CD4-positive, alpha-beta T cell treated with Interleukin-1 beta for 1 hour (primary cell): Measurements from ENCODE around the gene VTI1B.
A peak's percentile ranks its signal among the peaks of the same experiment; 100 is the strongest.

Source experiments
- DNase-seq, 2 donors: peaks; one replicate each; pipeline ENCODE4 v3.0.0-alpha.2; 2020 to 2022

VTI1B gene

GRCh38 chr14:67675219-67675582, 769 bp upstream of the VTI1B start:
- no peak for DNase-seq

GRCh38 chr14:67674139-67674479, 323 bp downstream of the VTI1B start:
- peak; percentile 39 to 48 for DNase-seq

- DNase-seq = no peak
Measured at GRCh38 chr14:67673451-67673850, 981 bp downstream of the VTI1B start.

GRCh38 chr14:67668559-67668958, 5.9 kb downstream of the VTI1B start:
- DNase-seq = peak in 1 of 2 donors; percentile 44

GRCh38 chr14:67666750-67667449, 7.5 kb downstream of the VTI1B start:
- DNase-seq = peak; percentile 29 to 65

- no peak for DNase-seq
Measured at GRCh38 chr14:67665868-67666267, 8.6 kb downstream of the VTI1B start.

- DNase-seq = no peak
Measured at GRCh38 chr14:67663633-67664032, 10.8 kb downstream of the VTI1B start.

GRCh38 chr14:67653651-67654280, 20.7 kb downstream of the VTI1B start:
- no peak for DNase-seq

GRCh38 chr14:67652189-67652588, 22.2 kb downstream of the VTI1B start:
- DNase-seq = no peak

GRCh38 chr14:67650694-67651093, 23.7 kb downstream of the VTI1B start:
- DNase-seq = no peak

GRCh38 chr14:67650151-67650550, 24.3 kb downstream of the VTI1B start:
- no peak for DNase-seq

- no peak for DNase-seq
Measured at GRCh38 chr14:67646131-67646530, 28.3 kb downstream of the VTI1B start.

GRCh38 chr14:67645414-67645813, 29.0 kb downstream of the VTI1B start:
- no peak for DNase-seq

- no peak for DNase-seq
Measured at GRCh38 chr14:67644428-67644827, 30.0 kb downstream of the VTI1B start.

GRCh38 chr14:67643713-67644112, 30.7 kb downstream of the VTI1B start:
- DNase-seq = no peak

GRCh38 chr14:67641902-67642749, 32.3 kb downstream of the VTI1B start:
- no peak for DNase-seq

- no peak for DNase-seq
Measured at GRCh38 chr14:67641480-67641879, 33.0 kb downstream of the VTI1B start.

- DNase-seq = no peak
Measured at GRCh38 chr14:67638642-67639041, 35.8 kb downstream of the VTI1B start.

- DNase-seq = no peak
Measured at GRCh38 chr14:67636361-67636919, 38.0 kb downstream of the VTI1B start.

GRCh38 chr14:67633451-67634147, 40.8 kb downstream of the VTI1B start:
- no peak for DNase-seq

- no peak for DNase-seq
Measured at GRCh38 chr14:67630938-67631337, 43.5 kb downstream of the VTI1B start.

GRCh38 chr14:67630186-67630585, 44.2 kb downstream of the VTI1B start:
- DNase-seq = no peak

- no peak for DNase-seq
Measured at GRCh38 chr14:67627519-67627918, 46.9 kb downstream of the VTI1B start.
